GM19468 (cell line): ENCODE results near the gene GDPD5.

Experiments
- ATAC-seq: cut with Tn5 transposase; IDR thresholded peaks from one replicate; pipeline ENCODE4 v1.9.1; 2021; ENCODE audit warnings: mild to moderate bottlenecking, moderate library complexity, moderate number of reproducible peaks; ENCODE audit not compliant: unreplicated experiment; ENCODE audit errors: extremely low read depth

Gene GDPD5

GRCh38 chr11:75454987-75455386, 70.8 kb downstream of the GDPD5 start:
- no peak for ATAC-seq

- no peak for ATAC-seq
These were observed 71.7 kb downstream of the GDPD5 start for GRCh38 chr11:75453916-75454655.

DNA sequence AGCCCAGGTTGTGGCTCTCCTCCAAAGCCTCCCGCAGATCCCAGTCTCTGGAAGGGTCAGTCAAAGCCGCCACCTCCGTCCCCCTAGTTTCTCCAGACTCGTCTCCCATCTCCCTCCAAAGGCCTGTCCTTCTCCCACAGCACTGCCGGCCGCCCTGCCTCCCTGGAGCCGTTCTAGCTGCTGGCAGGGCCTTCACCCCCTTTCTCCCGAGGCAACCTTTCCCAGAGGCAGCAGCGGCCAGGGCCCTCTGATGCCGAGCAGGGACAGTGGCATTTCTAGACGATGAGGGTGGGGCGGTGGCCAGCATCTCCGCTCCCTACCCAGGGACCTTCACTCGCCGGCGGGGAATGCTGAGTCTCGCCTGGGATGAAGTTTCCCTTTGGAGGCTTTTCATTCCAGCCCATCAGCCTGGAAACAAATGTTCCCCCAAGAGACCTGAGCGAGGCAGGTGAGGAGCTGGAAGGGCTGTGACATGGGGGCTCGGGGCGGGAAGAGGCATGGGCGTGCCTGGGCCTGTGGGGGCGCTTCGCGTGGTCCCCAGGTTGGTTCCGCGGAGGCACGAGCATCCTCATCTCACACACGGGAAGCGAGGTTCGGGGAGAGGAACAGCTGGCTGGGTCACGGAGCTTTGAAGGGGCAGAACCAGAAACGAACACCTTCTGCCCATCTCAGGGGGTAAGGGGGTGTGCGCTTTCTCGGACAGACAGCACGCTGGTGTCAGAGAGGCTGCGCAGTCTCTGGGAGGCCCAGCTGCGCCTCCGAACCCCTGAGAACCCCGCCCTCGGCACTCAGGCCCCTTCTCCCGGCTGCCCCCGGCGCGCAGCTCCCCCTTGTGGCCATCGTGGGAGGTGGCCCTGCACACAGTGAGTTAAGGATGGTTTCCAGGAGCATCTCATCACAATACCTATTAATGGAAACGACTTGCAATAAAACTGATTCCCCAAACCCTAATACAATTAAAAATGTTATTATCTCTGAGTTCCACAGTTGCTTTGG, 74.6 kb downstream of the GDPD5 start:
- no peak for ATAC-seq

DNA sequence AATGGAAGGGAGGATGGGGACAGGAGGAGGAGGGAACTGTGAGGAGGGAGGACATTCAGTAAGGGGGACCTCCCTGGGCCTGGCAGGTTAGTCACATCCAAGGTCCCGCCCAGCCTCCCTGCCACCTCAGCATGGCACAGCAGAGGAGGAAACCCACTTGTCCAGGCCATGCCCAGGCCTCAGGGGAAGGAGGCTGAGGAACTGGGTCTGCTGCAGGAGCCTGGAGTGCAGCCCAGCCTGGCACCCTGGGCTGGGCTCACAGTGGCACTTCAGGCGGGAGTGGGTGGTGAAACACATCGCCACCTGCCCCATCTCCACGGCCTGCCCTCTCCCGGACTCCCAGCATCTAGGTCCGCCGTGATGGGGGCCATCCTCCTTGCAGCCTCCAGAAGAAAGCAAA, 75.5 kb downstream of the GDPD5 start:
- ATAC-seq, result no peak

DNA sequence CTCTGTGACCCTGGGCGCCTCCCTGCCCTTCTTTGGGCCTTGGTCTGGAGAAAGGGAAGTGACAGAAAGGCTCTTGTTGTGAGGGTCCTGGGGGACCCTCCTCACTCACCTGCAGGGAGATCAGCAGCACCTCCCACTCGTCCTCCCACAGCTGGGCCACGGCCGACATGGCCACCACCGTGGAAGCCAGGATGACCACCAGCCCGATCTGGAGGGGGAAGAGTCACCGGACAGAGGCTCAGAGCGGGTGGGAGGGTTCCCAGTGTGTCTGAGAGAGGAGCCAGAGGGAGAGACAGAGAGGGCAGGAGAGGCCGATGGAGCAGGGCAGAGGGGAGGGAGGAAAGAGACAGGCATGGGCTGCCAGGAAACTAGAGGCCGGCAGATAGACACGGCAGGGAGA, 76.0 kb downstream of the GDPD5 start:
- ATAC-seq, result no peak

GRCh38 chr11:75449271-75449670, 76.5 kb downstream of the GDPD5 start:
- no peak for ATAC-seq

DNA sequence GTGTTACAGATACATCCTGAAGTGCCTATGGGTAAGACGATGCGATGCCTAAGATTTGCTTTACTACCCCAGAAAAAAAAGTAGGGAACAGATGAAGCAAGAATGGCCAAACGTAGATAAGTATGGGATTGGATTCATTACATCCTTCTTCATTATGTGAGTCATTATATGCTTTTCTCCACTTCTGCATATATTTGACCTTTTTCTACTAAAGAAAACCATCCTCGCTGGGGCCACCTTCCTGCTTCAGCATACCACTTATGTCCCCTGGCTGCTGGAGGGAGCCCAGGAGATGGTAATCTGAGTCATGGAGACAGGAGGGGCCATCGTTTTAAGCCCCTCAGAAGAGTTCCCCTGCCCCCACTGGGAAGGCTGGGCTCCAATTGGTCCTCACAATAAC, 78.3 kb downstream of the GDPD5 start:
- ATAC-seq, result no peak

DNA sequence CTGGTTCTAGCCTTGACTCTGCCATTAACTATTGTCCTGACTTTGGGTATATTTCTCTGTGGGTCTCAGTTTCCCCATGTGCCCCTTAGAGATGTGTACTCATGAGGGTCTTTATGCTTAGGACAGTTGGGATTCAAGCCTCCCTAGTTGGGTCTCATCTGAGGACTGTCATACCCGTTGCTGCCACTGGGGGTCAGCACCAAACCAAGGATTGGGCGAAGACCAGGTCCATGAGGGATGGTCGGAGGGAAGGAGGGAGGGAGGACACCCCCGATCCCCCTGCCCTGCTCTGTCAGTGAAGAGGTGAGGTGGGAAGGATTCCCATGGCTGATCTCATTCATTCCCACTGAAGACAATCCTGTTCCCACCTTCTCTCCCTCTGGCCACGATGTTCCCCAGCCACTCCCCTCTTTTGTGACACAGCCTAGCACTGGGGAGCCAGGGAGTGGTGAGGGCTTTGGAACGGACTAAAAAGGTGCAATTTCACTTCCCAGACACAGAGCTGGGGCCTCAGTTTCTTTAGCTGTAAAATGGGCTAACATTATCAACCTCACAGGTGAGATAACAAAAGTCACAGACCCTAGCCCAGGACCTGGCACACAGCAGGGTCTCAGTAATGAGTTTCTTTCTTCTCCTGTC, 80.3 kb downstream of the GDPD5 start:
- ATAC-seq, result no peak

DNA sequence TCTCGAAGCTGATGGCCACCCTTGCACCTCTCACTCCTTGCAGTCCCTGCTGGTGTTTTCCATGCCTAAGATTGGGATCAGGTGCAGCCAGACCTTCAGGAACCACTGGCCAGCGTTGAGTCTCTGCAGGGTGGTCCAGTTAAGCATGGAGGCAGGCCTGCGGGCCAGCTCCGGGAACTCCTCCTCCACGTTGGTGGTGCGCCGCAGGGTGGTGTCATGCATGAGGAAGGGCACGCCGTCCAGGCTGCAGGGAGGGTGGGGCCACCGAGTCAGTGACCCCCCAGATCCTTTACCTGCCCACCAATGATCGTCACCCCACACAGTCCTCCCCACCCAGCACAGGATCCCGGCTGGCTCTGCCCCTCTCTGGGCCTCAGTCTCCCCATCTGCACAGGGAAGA, 82.7 kb downstream of the GDPD5 start:
- ATAC-seq, result no peak

DNA sequence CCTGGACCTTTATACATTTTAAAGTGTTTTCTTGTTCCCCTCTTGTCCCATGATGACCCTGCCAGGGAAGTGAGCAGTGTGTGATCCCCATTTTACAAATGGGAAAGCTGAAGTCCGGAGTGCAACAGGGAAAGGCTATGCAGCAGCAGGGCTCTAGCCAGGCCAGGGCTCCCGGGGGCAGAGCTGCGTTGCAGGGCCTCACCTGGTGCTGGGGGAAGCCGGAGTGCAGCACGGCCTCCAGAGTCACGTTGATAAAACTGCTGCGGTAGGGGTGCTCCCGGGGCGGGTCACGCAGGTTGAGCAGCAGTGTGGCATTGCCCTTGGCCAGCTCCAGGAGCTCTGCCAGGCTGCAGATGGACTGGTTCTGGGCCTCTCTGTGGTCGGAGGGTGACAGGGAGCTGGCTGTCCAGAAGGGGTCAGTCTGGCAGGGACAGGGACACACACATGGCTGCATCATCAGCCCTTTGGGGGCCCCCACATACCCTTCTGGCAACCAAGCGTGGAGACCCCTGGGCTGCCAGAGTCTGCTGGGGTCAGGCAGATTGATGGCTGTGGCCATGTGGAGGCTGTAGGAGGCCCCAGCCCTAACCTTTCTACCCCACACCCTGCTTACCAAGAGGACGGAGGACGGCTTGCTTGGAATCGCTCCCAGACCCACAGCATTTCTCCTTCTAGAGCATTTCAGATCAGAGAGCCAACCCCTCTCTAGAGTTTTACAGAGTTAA, 83.4 kb downstream of the GDPD5 start:
- no peak for ATAC-seq

GRCh38 chr11:75441804-75442132, 84.0 kb downstream of the GDPD5 start:
- ATAC-seq, result no peak

DNA sequence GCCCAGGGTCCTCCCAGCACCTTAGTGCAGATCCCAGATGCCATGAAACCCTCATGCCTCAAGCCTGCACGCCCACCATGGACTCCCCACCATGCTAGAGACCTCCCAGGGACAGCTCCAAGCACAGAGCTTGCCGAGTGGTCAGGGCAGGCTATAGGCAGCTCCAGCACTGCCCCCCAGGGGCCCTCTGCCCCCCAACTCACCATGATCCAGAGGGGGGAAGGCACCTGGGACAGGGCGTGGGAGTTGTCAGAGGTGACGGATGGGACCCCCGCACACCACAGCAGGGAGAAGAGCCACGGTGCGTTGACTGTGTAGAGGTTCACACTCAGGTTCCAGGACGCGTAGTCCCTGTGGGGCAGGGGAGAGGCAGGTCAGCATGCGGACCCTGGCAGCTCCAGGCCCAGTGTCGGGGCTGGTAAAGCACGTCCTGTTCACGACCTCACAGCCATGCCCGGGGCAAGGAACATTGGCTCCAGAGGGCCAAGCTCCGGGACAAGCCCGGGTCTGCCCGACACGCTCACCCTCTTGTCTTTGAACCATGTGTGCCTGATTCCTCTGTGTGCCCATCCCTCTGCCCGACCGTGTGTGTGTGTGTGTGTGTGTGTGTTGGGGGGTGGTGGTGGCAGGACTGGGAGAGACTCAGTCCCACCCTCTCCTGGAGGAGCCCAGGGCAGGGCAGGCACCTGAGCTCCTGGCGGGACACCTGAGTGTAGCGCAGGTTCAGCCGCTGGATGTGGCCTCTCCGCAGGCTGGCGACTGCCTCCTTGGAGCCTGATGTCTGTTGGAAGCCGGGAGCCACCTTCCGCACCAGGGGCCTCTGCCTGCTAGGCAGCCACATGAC, 84.6 kb downstream of the GDPD5 start:
- ATAC-seq, result no peak

GRCh38 chr11:75439495-75440120, 86.1 kb downstream of the GDPD5 start:
- ATAC-seq, result no peak

DNA sequence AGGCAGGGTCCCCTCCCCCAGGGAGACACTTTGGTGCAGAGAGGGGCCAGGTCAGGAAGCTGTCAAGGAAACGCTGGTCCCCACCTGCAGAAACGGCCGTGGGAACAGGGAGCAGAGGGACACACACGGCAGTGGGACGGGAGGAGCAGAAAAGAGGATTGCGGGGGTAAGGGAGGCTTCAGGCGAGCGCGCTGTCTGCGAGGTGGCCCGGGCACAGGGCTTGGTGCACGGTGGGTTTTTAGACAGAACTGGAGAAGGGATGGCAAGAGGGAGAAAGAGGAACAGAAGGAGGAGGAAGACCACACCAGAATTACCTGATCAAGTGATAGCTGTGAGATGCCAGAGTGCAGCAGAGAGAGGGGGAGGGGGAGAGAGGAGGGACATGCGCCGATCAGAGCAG, 86.7 kb downstream of the GDPD5 start:
- no peak for ATAC-seq

DNA sequence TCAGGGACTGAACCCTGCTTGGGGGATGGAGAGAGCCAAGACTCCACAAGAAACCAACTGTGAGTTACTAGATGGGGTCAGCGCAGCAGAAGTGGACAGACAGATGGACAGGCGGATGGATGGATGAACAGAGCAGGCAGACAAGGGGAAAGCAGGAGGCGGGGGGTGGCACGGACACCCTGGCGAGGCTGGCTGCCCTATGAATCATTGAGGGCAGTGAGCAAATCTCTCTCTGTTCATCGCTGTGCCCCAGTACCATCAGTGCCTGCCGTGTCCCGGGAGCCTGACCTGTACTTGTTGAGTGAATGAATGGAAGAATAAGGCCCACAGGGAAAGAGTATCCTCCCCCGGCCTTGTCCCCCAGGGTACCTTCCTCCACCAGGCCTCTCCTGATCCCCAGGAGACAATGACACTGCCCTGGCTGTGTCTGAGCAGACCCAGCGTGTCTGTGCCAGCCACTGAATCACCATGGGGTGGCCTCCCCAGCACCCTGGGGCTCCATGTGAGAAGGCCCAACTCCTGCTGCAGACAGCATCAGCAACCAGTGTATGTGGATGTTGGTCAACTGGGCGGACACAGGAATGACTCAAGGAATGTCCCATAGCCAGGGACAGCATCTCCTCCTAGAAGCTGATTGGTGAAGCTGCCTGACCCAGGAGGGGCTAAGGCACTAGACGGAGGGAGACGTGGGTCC, 87.6 kb downstream of the GDPD5 start:
- no peak for ATAC-seq

GRCh38 chr11:75436806-75437205, 88.9 kb downstream of the GDPD5 start:
- no peak for ATAC-seq

DNA sequence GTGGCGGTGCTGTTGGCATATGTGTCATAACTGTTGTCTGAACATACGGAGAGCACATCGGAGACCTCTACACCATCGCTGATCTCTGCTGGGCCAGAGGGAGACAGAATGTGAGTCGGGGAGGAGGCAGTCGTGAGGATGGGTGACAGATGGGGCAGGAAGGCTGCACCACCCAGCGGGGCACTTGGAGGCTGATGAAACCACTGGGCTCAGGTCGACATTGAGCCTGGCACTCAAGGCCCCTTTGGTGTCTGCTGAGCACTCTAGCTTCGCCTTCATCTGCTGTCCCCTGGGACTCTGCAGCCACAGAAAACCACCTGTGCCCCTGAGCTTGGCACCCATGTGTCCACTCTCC, 90.2 kb downstream of the GDPD5 start:
- ATAC-seq, result no peak

- no peak for ATAC-seq
These were observed 90.7 kb downstream of the GDPD5 start for GRCh38 chr11:75434886-75435570.
